ENCODE results near the gene CAPN5. TPM values are rescaled to one million over a fixed set of nuclear protein-coding genes. Genes with fewer than 3 reads are reported as not detected.

Gene CAPN5
- total and polyA plus RNA-seq, 4 donors, result 10.7 to 43.1 (median 28.2) TPM

DNA sequence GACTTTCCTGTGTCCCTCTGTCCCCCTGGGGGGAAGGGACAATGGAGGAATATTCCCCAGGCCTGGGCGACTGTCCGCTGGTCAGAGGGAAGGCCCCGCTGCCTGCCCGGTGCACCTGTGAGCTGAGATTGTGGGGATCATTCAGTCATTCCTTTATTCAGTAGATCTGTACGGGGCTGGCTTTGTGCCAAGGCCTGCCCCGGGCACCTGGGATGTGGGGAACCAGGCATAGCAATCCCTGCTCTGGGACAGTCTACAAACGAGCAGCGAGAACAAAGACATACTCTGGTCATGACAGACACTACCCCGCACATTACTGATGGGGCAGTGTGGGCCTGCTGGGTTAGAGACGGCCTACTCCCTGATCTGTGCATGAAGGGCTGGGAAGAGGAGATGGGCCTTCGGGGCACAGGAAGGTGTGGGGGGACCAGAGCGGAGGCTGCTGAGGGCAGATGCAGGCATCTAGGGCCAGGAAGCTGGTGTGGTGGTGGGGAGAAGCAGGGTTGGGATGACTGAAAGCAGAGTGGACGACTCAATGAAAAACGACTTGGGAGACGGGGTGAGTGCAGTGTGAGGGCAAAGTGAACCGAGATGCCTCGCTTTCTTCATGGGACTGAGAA lies 59.5 kb downstream of the CAPN5 start:
- peaks cover 48% of the 10 kb centered on the region for H3K36me3 ChIP-seq (ENCODE audit: control insufficient read depth, insufficient read depth, low read length)

DNA sequence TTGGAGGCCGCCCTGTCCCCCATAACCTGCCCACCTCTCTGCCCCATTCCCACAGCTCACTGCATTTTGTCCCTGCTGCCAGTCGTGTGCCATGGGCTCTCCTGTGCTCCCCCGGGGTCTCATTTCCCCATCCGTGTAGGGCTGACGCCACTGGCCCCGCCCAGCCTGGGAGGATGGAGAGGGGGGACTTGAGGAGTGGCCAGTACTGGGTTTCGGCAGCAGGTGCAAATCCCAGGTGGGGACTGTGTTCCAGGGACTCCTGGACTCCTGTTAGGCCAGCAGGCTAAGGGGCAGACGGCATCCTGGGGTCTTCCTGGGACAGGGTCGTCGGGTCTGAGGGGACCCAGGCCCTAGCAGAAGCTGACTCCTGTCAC lies 60.1 kb downstream of the CAPN5 start:
- WGBS (ENCODE audit: insufficient coverage), result 20% methylated on average over 9 of the region's 10 CpGs
- Histone ChIP-seq H3K9me3 (ENCODE audit: control insufficient read depth, insufficient read depth, low read length) (no peaks in the 10 kb centered on the region), H3K27ac (ENCODE audit: low read depth, low read length) (no peak overlapping the region), H3K4me1 (ENCODE audit: control insufficient read depth, insufficient read depth, low read length) (peaks cover 49% of the 10 kb centered on the region), H3K27me3 (ENCODE audit: control insufficient read depth, insufficient read depth, low read length) (no peaks in the 10 kb centered on the region), H3K4me3 (ENCODE audit: low read depth, low read length) (peak overlapping the region; percentile 54), H3K36me3 (ENCODE audit: control insufficient read depth, insufficient read depth, low read length) (peaks cover 43% of the 10 kb centered on the region)
- DNase-seq (ENCODE audit: low read depth in 4 of 6, low spot score in 6 of 6), result no peak

More for the DNA sequence above, 59.5 kb downstream of the CAPN5 start:
- Histone ChIP-seq H3K9me3 (ENCODE audit: control insufficient read depth, insufficient read depth, low read length) (no peaks in the 10 kb centered on the region), H3K27me3 (ENCODE audit: control insufficient read depth, insufficient read depth, low read length) (no peaks in the 10 kb centered on the region), H3K27ac (ENCODE audit: low read depth, low read length) (no peak overlapping the region), H3K4me3 (ENCODE audit: low read depth, low read length) (no peak overlapping the region), H3K4me1 (ENCODE audit: control insufficient read depth, insufficient read depth, low read length) (peaks cover 43% of the 10 kb centered on the region)
- DNase-seq (ENCODE audit: low read depth in 4 of 6, low spot score in 6 of 6), result peak in 1 of 6 donors; percentile 7
- 67% methylated on average over 17 of the region's 17 CpGs for WGBS (ENCODE audit: insufficient coverage)

DNA sequence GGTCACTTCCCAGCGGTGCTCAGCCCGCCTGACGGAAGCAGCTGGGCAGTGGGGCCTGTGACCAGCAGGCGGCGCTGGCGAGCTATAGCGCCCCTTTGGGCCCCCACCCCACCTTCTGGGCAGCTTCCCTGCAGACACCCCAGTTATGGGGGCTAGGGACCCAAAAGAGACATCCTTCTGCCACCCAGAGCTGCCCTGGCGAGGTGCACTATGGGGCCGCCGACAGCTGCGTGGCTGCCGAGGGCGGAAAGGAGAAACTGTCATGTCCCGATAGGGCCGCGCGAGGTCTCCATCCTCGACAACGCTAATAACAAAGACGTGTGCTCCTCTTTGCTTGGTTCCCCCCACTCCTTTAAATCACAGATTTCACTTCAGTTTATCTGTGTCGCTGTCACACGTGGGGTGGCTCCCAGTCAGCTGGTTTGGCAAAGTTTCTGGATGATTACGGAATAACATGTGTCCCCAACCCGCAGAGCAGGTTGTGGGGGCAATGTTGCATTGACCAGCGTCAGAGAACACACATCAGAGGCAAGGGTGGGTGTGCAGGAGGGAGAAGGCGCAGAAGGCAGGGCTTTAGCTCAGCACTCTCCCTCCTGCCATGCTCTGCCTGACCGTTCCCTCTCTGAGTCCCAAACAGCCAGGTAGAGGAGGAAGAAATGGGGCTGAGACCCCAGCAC lies 60.6 kb downstream of the CAPN5 start:
- no peak overlapping the region for H3K27ac ChIP-seq (ENCODE audit: low read depth, low read length)
- peaks cover 49% of the 10 kb centered on the region for H3K4me1 ChIP-seq (ENCODE audit: control insufficient read depth, insufficient read depth, low read length)
- H3K27me3 ChIP-seq (ENCODE audit: control insufficient read depth, insufficient read depth, low read length), result no peaks in the 10 kb centered on the region
- peaks cover 37% of the 10 kb centered on the region for H3K36me3 ChIP-seq (ENCODE audit: control insufficient read depth, insufficient read depth, low read length)
- H3K4me3 ChIP-seq (ENCODE audit: low read depth, low read length), result peak overlapping the region; percentile 54
- no peaks in the 10 kb centered on the region for H3K9me3 ChIP-seq (ENCODE audit: control insufficient read depth, insufficient read depth, low read length)
- DNase-seq (ENCODE audit: low read depth in 4 of 6, low spot score in 6 of 6), result peak in 3 of 6 donors; percentile 44 to 91 (median 82)
- WGBS (ENCODE audit: insufficient coverage), result under 1% methylated on average over 26 of the region's 27 CpGs

GRCh38 chr11:77127920-77128691 lies 61.3 kb downstream of the CAPN5 start, which contains the start of gene MYO7A:
TSS of gene MYO7A (plus strand) at chr11:77128246. CDS start at chr11:77130635, 2,389 bp downstream.
- 21% methylated on average over 19 of the region's 20 CpGs for WGBS (ENCODE audit: insufficient coverage)
- peak in 2 of 6 donors; percentile 71 to 72 for DNase-seq (ENCODE audit: low read depth in 4 of 6, low spot score in 6 of 6)
- Histone ChIP-seq H3K9me3 (ENCODE audit: control insufficient read depth, insufficient read depth, low read length) (no peaks in the 10 kb centered on the region), H3K27me3 (ENCODE audit: control insufficient read depth, insufficient read depth, low read length) (no peaks in the 10 kb centered on the region), H3K4me3 (ENCODE audit: low read depth, low read length) (peak within 1 kb of the TSS; percentile 54), H3K27ac (ENCODE audit: low read depth, low read length) (peak within 1 kb of the TSS; percentile 40), H3K4me1 (ENCODE audit: control insufficient read depth, insufficient read depth, low read length) (peaks cover 49% of the 10 kb centered on the region), H3K36me3 (ENCODE audit: control insufficient read depth, insufficient read depth, low read length) (peaks cover 30% of the 10 kb centered on the region)

- H3K36me3 ChIP-seq (ENCODE audit: control insufficient read depth, insufficient read depth, low read length), result peaks cover 19% of the 10 kb centered on the region
- peaks cover 49% of the 10 kb centered on the region for H3K4me1 ChIP-seq (ENCODE audit: control insufficient read depth, insufficient read depth, low read length)
- WGBS (ENCODE audit: insufficient coverage), result 81% methylated on average over 10 of the region's 11 CpGs
- H3K27ac ChIP-seq (ENCODE audit: low read depth, low read length), result no peak overlapping the region
- no peak overlapping the region for H3K4me3 ChIP-seq (ENCODE audit: low read depth, low read length)
- no peak for DNase-seq (ENCODE audit: low read depth in 4 of 6, low spot score in 6 of 6)
- H3K9me3 ChIP-seq (ENCODE audit: control insufficient read depth, insufficient read depth, low read length), result no peaks in the 10 kb centered on the region
- no peaks in the 10 kb centered on the region for H3K27me3 ChIP-seq (ENCODE audit: control insufficient read depth, insufficient read depth, low read length)
These were observed 62.5 kb downstream of the CAPN5 start for GRCh38 chr11:77129069-77129841.

- Histone ChIP-seq H3K36me3 (ENCODE audit: control insufficient read depth, insufficient read depth, low read length) (peaks cover 10% of the 10 kb centered on the region), H3K4me1 (ENCODE audit: control insufficient read depth, insufficient read depth, low read length) (peaks cover 49% of the 10 kb centered on the region)
These were observed 63.3 kb downstream of the CAPN5 start for GRCh38 chr11:77129842-77130756.

GRCh38 chr11:77130763-77131513 lies 64.2 kb downstream of the CAPN5 start:
- DNase-seq (ENCODE audit: low read depth in 4 of 6, low spot score in 6 of 6), result peak in 1 of 6 donors; percentile 65
- no peak overlapping the region for H3K27ac ChIP-seq (ENCODE audit: low read depth, low read length)
- H3K4me1 ChIP-seq (ENCODE audit: control insufficient read depth, insufficient read depth, low read length), result peaks cover 46% of the 10 kb centered on the region

More at GRCh38 chr11:77129842-77130756, 63.3 kb downstream of the CAPN5 start:
- H3K9me3 ChIP-seq (ENCODE audit: control insufficient read depth, insufficient read depth, low read length), result no peaks in the 10 kb centered on the region
- no peak overlapping the region for H3K27ac ChIP-seq (ENCODE audit: low read depth, low read length)
- no peak for DNase-seq (ENCODE audit: low read depth in 4 of 6, low spot score in 6 of 6)
- H3K4me3 ChIP-seq (ENCODE audit: low read depth, low read length), result no peak overlapping the region
- 87% methylated on average over 11 of the region's 11 CpGs for WGBS (ENCODE audit: insufficient coverage)
- H3K27me3 ChIP-seq (ENCODE audit: control insufficient read depth, insufficient read depth, low read length), result no peaks in the 10 kb centered on the region

DNA sequence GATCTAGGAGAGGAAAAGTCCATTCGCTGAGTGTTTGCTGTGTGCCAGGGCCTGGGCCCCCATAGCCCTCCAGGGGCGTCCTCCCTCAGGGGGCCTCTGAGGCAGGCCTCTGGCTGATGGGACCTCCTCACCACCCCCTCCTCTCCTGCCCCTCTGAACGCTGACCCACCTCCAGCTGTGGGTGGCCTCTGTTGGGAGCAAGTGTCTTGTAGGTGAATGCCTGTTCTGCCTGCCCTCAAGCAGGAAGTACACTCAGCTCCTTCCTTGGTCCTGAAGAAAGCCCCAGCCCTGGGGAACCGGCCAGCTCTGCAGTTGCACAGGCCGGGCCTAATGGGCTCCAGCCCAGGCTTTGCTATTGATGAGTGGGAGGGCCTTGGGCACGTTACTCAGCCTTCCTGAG lies 64.8 kb downstream of the CAPN5 start:
- H3K27ac ChIP-seq (ENCODE audit: low read depth, low read length), result no peak overlapping the region
- H3K4me1 ChIP-seq (ENCODE audit: control insufficient read depth, insufficient read depth, low read length), result peaks cover 40% of the 10 kb centered on the region
- H3K9me3 ChIP-seq (ENCODE audit: control insufficient read depth, insufficient read depth, low read length), result no peaks in the 10 kb centered on the region
- H3K36me3 ChIP-seq (ENCODE audit: control insufficient read depth, insufficient read depth, low read length), result no peaks in the 10 kb centered on the region
- H3K27me3 ChIP-seq (ENCODE audit: control insufficient read depth, insufficient read depth, low read length), result no peaks in the 10 kb centered on the region
- WGBS (ENCODE audit: insufficient coverage), result 90% methylated on average over 2 of the region's 6 CpGs
- H3K4me3 ChIP-seq (ENCODE audit: low read depth, low read length), result no peak overlapping the region
- DNase-seq (ENCODE audit: low read depth in 4 of 6, low spot score in 6 of 6), result no peak

More at GRCh38 chr11:77130763-77131513, 64.2 kb downstream of the CAPN5 start:
- WGBS (ENCODE audit: insufficient coverage), result 41% methylated on average over 6 of the region's 9 CpGs
- Histone ChIP-seq H3K4me3 (ENCODE audit: low read depth, low read length) (no peak overlapping the region), H3K27me3 (ENCODE audit: control insufficient read depth, insufficient read depth, low read length) (no peaks in the 10 kb centered on the region), H3K9me3 (ENCODE audit: control insufficient read depth, insufficient read depth, low read length) (no peaks in the 10 kb centered on the region), H3K36me3 (ENCODE audit: control insufficient read depth, insufficient read depth, low read length) (peaks cover 5% of the 10 kb centered on the region)

Measured in spinal cord (tissue), 10 donors.